Fibroblast of lung (primary cell): ENCODE results near the gene CMC1. TPM values are rescaled to one million over a fixed set of nuclear protein-coding genes. Genes with fewer than 3 reads are reported as not detected.
"Not testable (repeated sequence)": the region's sequence is repeated elsewhere in the genome, so short reads cannot be mapped to it uniquely, and the experiment has no call there.

Experiments
- DNase-seq, 2 donors: peaks; one replicate each; pipeline versions ENCODE4 v3.0.0 to v3.0.0-alpha.2; 2010; ENCODE audit warnings: low read depth in 2 of 2
- H2AFZ ChIP-seq: 2 replicates; pipeline ENCODE4 v1.5.1; 2012; ENCODE audit warnings: low read length, control low read depth, inconsistent platforms
- H3K27ac ChIP-seq: 2 replicates; pipeline ENCODE4 v1.5.1; 2011; ENCODE audit warnings: low read length, control low read depth; ENCODE audit not compliant: insufficient read depth
- H3K27me3 ChIP-seq: 2 replicates; pipeline ENCODE4 v1.5.1; 2011; ENCODE audit warnings: mild to moderate bottlenecking, low read length; ENCODE audit not compliant: control insufficient read depth, insufficient read depth
- H3K36me3 ChIP-seq: 2 replicates; pipeline ENCODE4 v1.5.1; 2011; ENCODE audit warnings: low read length; ENCODE audit not compliant: control insufficient read depth, insufficient read depth
- H3K4me1 ChIP-seq: 2 replicates; pipeline ENCODE4 v1.5.1; 2011; ENCODE audit warnings: low read length; ENCODE audit not compliant: control insufficient read depth, insufficient read depth; ENCODE audit errors: extremely low read depth
- H3K4me2 ChIP-seq: 2 replicates; pipeline ENCODE4 v1.5.1; 2011; ENCODE audit warnings: low read length, control low read depth; ENCODE audit not compliant: insufficient read depth; ENCODE audit errors: extremely low read depth
- H3K4me3 ChIP-seq, 4 experiments: fragments of 200-600 bp in 1 of 4; sonication (generic) in 1 of 4; replicated peaks in 1 of 4; 2 replicates each; pipeline ENCODE4 v1.5.1; 2011 to 2016; ENCODE audit warnings: low read length in 4 of 4, low read depth in 3 of 4, mild to moderate bottlenecking in 3 of 4, control low read depth in 2 of 4, inconsistent platforms in 1 of 4, mixed read lengths in 1 of 4; ENCODE audit not compliant: insufficient read depth in 1 of 4; ENCODE audit errors: control extremely low read depth in 1 of 4
- H3K79me2 ChIP-seq: 2 replicates; pipeline ENCODE4 v1.5.1; 2012; ENCODE audit warnings: mild to moderate bottlenecking, low read length, inconsistent platforms; ENCODE audit not compliant: control insufficient read depth, insufficient read depth
- H3K9ac ChIP-seq: 2 replicates; pipeline ENCODE4 v1.5.1; 2011; ENCODE audit warnings: mild to moderate bottlenecking, low read length, control low read depth; ENCODE audit not compliant: insufficient read depth
- H3K9me3 ChIP-seq: 2 replicates; pipeline ENCODE4 v1.5.1; 2012; ENCODE audit warnings: low read depth, low read length; ENCODE audit not compliant: control insufficient read depth, insufficient read depth
- H4K20me1 ChIP-seq: 2 replicates; pipeline ENCODE4 v1.5.1; 2011; ENCODE audit warnings: low read length; ENCODE audit not compliant: control insufficient read depth, insufficient read depth; ENCODE audit errors: extremely low read depth
- CTCF ChIP-seq, 2 donors: IDR thresholded peaks in 1 of 2; conservative IDR thresholded peaks in 1 of 2; 1 replicate in 1 of 2; 2 replicates in 1 of 2; pipeline ENCODE4 v1.5.1; 2011 to 2012; ENCODE audit warnings: low read length in 2 of 2, control low read depth in 1 of 2, inconsistent platforms in 1 of 2, low read depth in 1 of 2, mild to moderate bottlenecking in 1 of 2
- EZH2 ChIP-seq: IDR thresholded peaks from 2 replicates; pipeline ENCODE4 v1.5.1; 2012; ENCODE audit warnings: low read length, control low read depth, mild to moderate bottlenecking; ENCODE audit errors: missing control alignments
- polyA minus RNA-seq: library from RNA; depleted of rRNA, polyadenylated mRNA; stranded (reverse); fragments of >200 nt; gene quantifications from 2 replicates; pipeline ENCODE4 v1.2.3, GENCODE V29; 2011; ENCODE audit warnings: low replicate concordance
- polyA plus RNA-seq, 2 donors: library from polyadenylated mRNA; depleted of rRNA in 1 of 2; stranded (reverse) in 1 of 2; unstranded in 1 of 2; fragments of >200 nt; gene quantifications; 2 replicates each; pipeline ENCODE4 v1.2.1, GENCODE V29; 2011 to 2012; ENCODE audit warnings: missing spikeins in 1 of 2
- total RNA-seq: library from RNA; depleted of rRNA; stranded (reverse); fragments of >200 nt; gene quantifications from 2 replicates; pipeline ENCODE4 v1.2.1, GENCODE V29; 2014

Gene CMC1
- 5.4 and 5.6 TPM in 2 replicates for total RNA-seq
- polyA plus RNA-seq = 23.3 and 26.7 TPM in 2 replicates
- polyA plus RNA-seq (2012) = 25.1 and 26.0 TPM in 2 replicates
- 0.59 TPM in 1 of 2 replicates, not detected in the other for polyA minus RNA-seq

DNA sequence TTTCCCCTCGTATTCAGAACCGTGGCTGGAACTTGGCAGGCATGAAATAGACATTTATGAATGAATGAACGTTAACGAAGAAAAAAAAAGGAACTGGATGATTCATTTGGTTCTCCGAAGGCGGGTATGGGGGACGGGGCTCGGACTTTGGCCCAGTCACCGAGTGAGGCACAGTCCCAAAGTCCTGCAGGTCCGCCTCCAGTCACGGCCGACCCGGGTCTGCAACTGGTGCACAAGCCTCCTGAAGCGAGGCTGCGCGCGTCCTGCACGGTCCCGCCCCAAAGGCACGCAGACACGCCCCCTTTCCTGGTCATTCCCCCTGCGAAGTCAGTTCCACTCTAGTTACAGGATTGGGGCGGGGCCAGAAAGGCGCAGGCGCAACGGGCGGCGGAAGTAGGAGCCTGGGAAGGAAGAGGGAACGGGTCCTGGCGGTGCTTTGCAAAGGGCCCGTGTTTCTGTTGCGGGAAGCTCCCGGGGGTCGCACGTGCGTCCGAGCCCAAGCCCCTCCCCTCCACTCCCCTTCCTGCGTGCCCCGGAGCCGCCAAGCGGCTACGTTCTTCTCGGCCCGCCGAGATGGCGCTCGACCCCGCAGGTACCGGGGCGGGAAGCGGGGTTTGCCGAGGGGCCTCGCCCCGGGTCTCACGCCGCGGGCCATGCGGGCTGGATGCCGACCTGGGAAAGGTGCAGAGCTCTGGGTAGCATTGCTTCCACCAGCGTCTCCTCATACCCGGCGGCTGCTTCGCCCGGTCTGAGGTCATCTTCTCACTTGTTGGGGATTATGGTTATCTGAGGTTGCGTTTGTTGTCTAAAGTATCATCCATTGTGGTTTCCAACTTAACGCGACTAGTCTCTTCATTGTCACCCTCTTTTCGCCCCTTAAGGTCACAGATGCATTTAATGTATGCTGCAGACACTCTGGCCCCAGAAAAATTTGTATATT lies at the start of gene CMC1:
Gene CMC1, plus strand, starts transcription at position 399 of the 940 bp plus-strand sequence. Its CDS starts 175 bp downstream, at position 574.
- Histone ChIP-seq H3K27ac (peak within 1 kb of the TSS; percentile 89), H3K79me2 (peaks cover 20% of the 10 kb centered on the region), H3K36me3 (no peaks in the 10 kb centered on the region)

GRCh38 chr3:28198161-28198560 lies 43.3 kb upstream of the CMC1 start:
- Histone ChIP-seq H3K36me3 (no peaks in the 10 kb centered on the region), H3K9me3 (no peaks in the 10 kb centered on the region), H3K4me1 (no peaks in the 10 kb centered on the region), H3K27ac (no peak overlapping the region), H2AFZ (no peak overlapping the region), H3K27me3 (no peaks in the 10 kb centered on the region), H3K9ac (no peak overlapping the region), H3K4me2 (no peak overlapping the region), H4K20me1 (no peaks in the 10 kb centered on the region), H3K79me2 (no peaks in the 10 kb centered on the region), H3K4me3 (no peak overlapping the region)
- no peak for TF ChIP-seq EZH2
- TF ChIP-seq CTCF (conservative IDR thresholded peaks at IDR 0.05 in 1 of 2, IDR thresholded peaks at IDR 0.05 in 1 of 2; ENCODE audit: low read depth in 1 of 2, low read length in 2 of 2) = no peak
- no peak for DNase-seq

More for the DNA sequence above, at the start of gene CMC1:
- Histone ChIP-seq H3K4me2 (peak within 1 kb of the TSS; percentile 92), H3K4me1 (peaks cover 3% of the 10 kb centered on the region), H2AFZ (peak within 1 kb of the TSS; percentile 89), H3K9me3 (no peaks in the 10 kb centered on the region), H3K27me3 (no peaks in the 10 kb centered on the region), H3K9ac (peak within 1 kb of the TSS; percentile 85), H3K4me3 (peak within 1 kb of the TSS; percentile 93 to 97 (median 94)), H4K20me1 (no peaks in the 10 kb centered on the region)
- DNase-seq = peak; percentile 95 to 97
- TF ChIP-seq EZH2 = no peak
- TF ChIP-seq CTCF (conservative IDR thresholded peaks at IDR 0.05 in 1 of 2, IDR thresholded peaks at IDR 0.05 in 1 of 2; ENCODE audit: low read depth in 1 of 2, low read length in 2 of 2) = no peak

GRCh38 chr3:28198974-28199373 lies 42.4 kb upstream of the CMC1 start:
- TF ChIP-seq EZH2 (no peak), CTCF (conservative IDR thresholded peaks at IDR 0.05 in 1 of 2, IDR thresholded peaks at IDR 0.05 in 1 of 2; ENCODE audit: low read depth in 1 of 2, low read length in 2 of 2) (no peak)
- no peaks in the 10 kb centered on the region for H4K20me1 ChIP-seq

DNA sequence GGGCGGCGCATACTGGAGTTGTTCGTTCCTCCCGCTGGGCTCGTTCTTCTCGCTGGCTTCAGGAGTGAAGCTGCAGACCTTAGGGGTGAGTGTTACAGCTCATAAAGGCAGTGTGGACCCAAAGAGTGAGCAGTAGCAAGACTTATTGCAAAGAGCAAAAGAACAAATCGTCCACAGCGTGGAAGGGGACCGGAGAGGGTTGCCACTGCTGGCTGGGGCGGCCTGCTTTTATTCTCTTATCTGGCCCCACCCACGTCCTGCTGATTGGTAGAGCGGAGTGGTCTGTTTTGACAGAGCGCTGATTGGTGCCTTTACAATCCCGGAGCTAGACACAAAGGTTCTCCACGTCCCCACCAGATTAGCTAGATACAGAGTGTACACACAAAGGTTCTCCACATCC lies 41.8 kb upstream of the CMC1 start:
- not testable (repeated sequence) for H4K20me1 ChIP-seq

More at GRCh38 chr3:28198974-28199373, 42.4 kb upstream of the CMC1 start:
- Histone ChIP-seq H3K9me3 (no peaks in the 10 kb centered on the region), H3K36me3 (no peaks in the 10 kb centered on the region), H3K4me1 (no peaks in the 10 kb centered on the region), H3K27me3 (no peaks in the 10 kb centered on the region), H3K27ac (no peak overlapping the region), H3K79me2 (no peaks in the 10 kb centered on the region), H3K4me3 (no peak overlapping the region), H2AFZ (no peak overlapping the region), H3K4me2 (no peak overlapping the region), H3K9ac (no peak overlapping the region)
- DNase-seq = no peak

More for the DNA sequence above, 41.8 kb upstream of the CMC1 start:
- not testable (repeated sequence) for H3K27me3 ChIP-seq, DNase-seq, H3K4me2 ChIP-seq, H3K36me3 ChIP-seq, H3K27ac ChIP-seq, H3K4me3 ChIP-seq, H2AFZ ChIP-seq, H3K4me1 ChIP-seq, H3K9me3 ChIP-seq, H3K79me2 ChIP-seq, H3K9ac ChIP-seq
